ENCODE measurements around the gene ATP5PD. TPM values are rescaled to one million over a fixed set of nuclear protein-coding genes. Genes with fewer than 3 reads are reported as not detected.
A peak's percentile ranks its signal among the peaks of the same experiment; 100 is the strongest.

Gene ATP5PD
- total and polyA plus RNA-seq, 9 donors = 137 to 331 (median 157) TPM

GRCh38 chr17:75041656-75042280 is 5.0 kb downstream of the ATP5PD start:
- intact Hi-C loops (cut with DNase I) = no loop called here
- H3K9me3 ChIP-seq = no peaks in the 10 kb centered on the region
- no peaks in the 10 kb centered on the region for H3K36me3 ChIP-seq
- no peak for DNase-seq
- TF ChIP-seq CTCF (IDR thresholded peaks at IDR 0.05) = no peak
- no peak for TF ChIP-seq EP300 (IDR thresholded peaks at IDR 0.05)
- no peak for TF ChIP-seq POLR2A (IDR thresholded peaks at IDR 0.05)
- H3K27ac ChIP-seq = no peak overlapping the region
- H3K4me1 ChIP-seq (ENCODE audit: insufficient read depth) = no peaks in the 10 kb centered on the region
- no peaks in the 10 kb centered on the region for H3K27me3 ChIP-seq
- WGBS, 3 donors = 81 to 87% (median 82%) methylated on average over 11 to 12 of the region's 12 CpGs
- no peak overlapping the region for H3K4me3 ChIP-seq

- DNase-seq = no peak
- no peak for TF ChIP-seq EP300 (IDR thresholded peaks at IDR 0.05)
- no peak for TF ChIP-seq CTCF (IDR thresholded peaks at IDR 0.05)
- no peak for TF ChIP-seq POLR2A (IDR thresholded peaks at IDR 0.05)
- Histone ChIP-seq H3K27me3 (no peaks in the 10 kb centered on the region), H3K27ac (no peak overlapping the region), H3K4me3 (no peak overlapping the region), H3K4me1 (ENCODE audit: insufficient read depth) (peaks cover 2% of the 10 kb centered on the region), H3K9me3 (no peaks in the 10 kb centered on the region), H3K36me3 (no peaks in the 10 kb centered on the region)
- intact Hi-C loops (cut with DNase I) = loop anchor here in 1 of 4 donors (10.0 kb wide), 1 partner anchor 54 kb away; the partner anchor contains the start of gene CDR2L
- WGBS, 3 donors = 78 to 92% (median 89%) methylated on average over 5 of the region's 5 CpGs
Measured at GRCh38 chr17:75039238-75039637, 7.5 kb downstream of the ATP5PD start.

GRCh38 chr17:75036643-75037268 is 10.0 kb downstream of the ATP5PD start:
- Histone ChIP-seq H3K9me3 (no peaks in the 10 kb centered on the region), H3K27me3 (no peaks in the 10 kb centered on the region), H3K4me3 (no peak overlapping the region), H3K27ac (peak overlapping the region in 1 of 2 donors; percentile 22), H3K4me1 (ENCODE audit: insufficient read depth) (peaks cover 2% of the 10 kb centered on the region), H3K36me3 (no peaks in the 10 kb centered on the region)
- WGBS, 3 donors = 65 to 71% (median 71%) methylated on average over 27 of the region's 27 CpGs
- DNase-seq = peak; percentile 68 to 83 (median 73)
- intact Hi-C loops (cut with DNase I) = loop anchor here in 1 of 4 donors (10.0 kb wide), 1 partner anchor 52 kb away; the partner anchor contains the start of gene CDR2L
- no peak for TF ChIP-seq POLR2A (IDR thresholded peaks at IDR 0.05)
- no peak for TF ChIP-seq EP300 (IDR thresholded peaks at IDR 0.05)
- no peak for TF ChIP-seq CTCF (IDR thresholded peaks at IDR 0.05)

- peak; percentile 88 to 94 (median 94) for DNase-seq
- H3K9me3 ChIP-seq = no peaks in the 10 kb centered on the region
- H3K27ac ChIP-seq = peak overlapping the region; percentile 89 to 91
- intact Hi-C loops (cut with DNase I) = loop anchor here in 1 of 4 donors (10.0 kb wide), 1 partner anchor 50 kb away; the partner anchor contains the start of gene CDR2L
- peak overlapping the region; percentile 78 for H3K4me3 ChIP-seq
- 0% methylated on average over 37 to 43 of the region's 43 CpGs for WGBS, 3 donors
- H3K4me1 ChIP-seq (ENCODE audit: insufficient read depth) = peaks cover 2% of the 10 kb centered on the region
- no peaks in the 10 kb centered on the region for H3K27me3 ChIP-seq
- no peak for TF ChIP-seq POLR2A (IDR thresholded peaks at IDR 0.05)
- TF ChIP-seq CTCF (IDR thresholded peaks at IDR 0.05) = peak in 2 of 3 donors; percentile 22 to 37
- no peaks in the 10 kb centered on the region for H3K36me3 ChIP-seq
Measured at GRCh38 chr17:75034236-75034908, 12.4 kb downstream of the ATP5PD start.

Measured in ovary (tissue), 9 donors.